Choroid plexus epithelial cell (primary cell): Measurements from ENCODE around the gene PRSS53.

Experiments used
- DNase-seq: peaks from one replicate; pipeline ENCODE4 v3.0.0-alpha.2; 2010; ENCODE audit warnings: low read depth
- H3K4me3 ChIP-seq: 2 replicates; pipeline ENCODE4 v1.5.1; 2011; ENCODE audit warnings: low read depth, mild to moderate bottlenecking, control low read depth, low read length, moderate library complexity
- CTCF ChIP-seq: conservative IDR thresholded peaks from 2 replicates; pipeline ENCODE4 v1.5.1; 2011; ENCODE audit warnings: low read depth, mild to moderate bottlenecking, control low read depth, inconsistent platforms, low read length, moderate library complexity

PRSS53 gene

GRCh38 chr16:31087971-31088370, 772 bp downstream of the PRSS53 start:
- DNase-seq, result no peak
- no peak overlapping the region for H3K4me3 ChIP-seq
- no peak for TF ChIP-seq CTCF

GRCh38 chr16:31087481-31087880, 1.3 kb downstream of the PRSS53 start:
- no peak for TF ChIP-seq CTCF

GRCh38 chr16:31086629-31086906, 2.2 kb downstream of the PRSS53 start:
- TF ChIP-seq CTCF, result no peak
- no peak for DNase-seq
- no peak overlapping the region for H3K4me3 ChIP-seq

More at GRCh38 chr16:31087481-31087880, 1.3 kb downstream of the PRSS53 start:
- H3K4me3 ChIP-seq, result no peak overlapping the region
- DNase-seq, result no peak

GRCh38 chr16:31085873-31086628, 2.7 kb downstream of the PRSS53 start:
- no peak for TF ChIP-seq CTCF

GRCh38 chr16:31085411-31085810, 3.3 kb downstream of the PRSS53 start:
- TF ChIP-seq CTCF, result no peak
- H3K4me3 ChIP-seq, result no peak overlapping the region
- no peak for DNase-seq

More at GRCh38 chr16:31085873-31086628, 2.7 kb downstream of the PRSS53 start:
- H3K4me3 ChIP-seq, result no peak overlapping the region
- no peak for DNase-seq

GRCh38 chr16:31084584-31085302, 4.0 kb downstream of the PRSS53 start:
- no peak overlapping the region for H3K4me3 ChIP-seq
- no peak for DNase-seq
- TF ChIP-seq CTCF, result no peak

GRCh38 chr16:31083981-31084380, 4.8 kb downstream of the PRSS53 start:
- no peak overlapping the region for H3K4me3 ChIP-seq
- DNase-seq, result no peak
- no peak for TF ChIP-seq CTCF
